ENCODE results near the gene PKP4.
"Not testable (repeated sequence)": the region's sequence is repeated elsewhere in the genome, so short reads cannot be mapped to it uniquely, and the experiment has no call there.

The PKP4 gene

GRCh38 chr2:158687315-158687714, 230.6 kb downstream of the PKP4 start:
- no peak for DNase-seq (ENCODE audit: low read depth)

- DNase-seq (ENCODE audit: low read depth): no peak
These were observed 232.0 kb downstream of the PKP4 start for GRCh38 chr2:158688721-158689120.

- no peak for DNase-seq (ENCODE audit: low read depth)
These were observed 232.6 kb downstream of the PKP4 start for GRCh38 chr2:158689391-158689790.

GRCh38 chr2:158690823-158691222, 234.1 kb downstream of the PKP4 start:
- DNase-seq (ENCODE audit: low read depth): no peak

- DNase-seq (ENCODE audit: low read depth): no peak
These were observed 234.9 kb downstream of the PKP4 start for GRCh38 chr2:158691619-158692018.

- DNase-seq (ENCODE audit: low read depth): no peak
These were observed 235.8 kb downstream of the PKP4 start for GRCh38 chr2:158692372-158693103.

- no peak for DNase-seq (ENCODE audit: low read depth)
These were observed 236.7 kb downstream of the PKP4 start for GRCh38 chr2:158693476-158693875.

- DNase-seq (ENCODE audit: low read depth): no peak
These were observed 238.6 kb downstream of the PKP4 start for GRCh38 chr2:158695305-158695704.

GRCh38 chr2:158695744-158696143, 239.0 kb downstream of the PKP4 start:
- not testable (repeated sequence) for DNase-seq (ENCODE audit: low read depth)

- DNase-seq (ENCODE audit: low read depth): no peak
These were observed 242.6 kb downstream of the PKP4 start for GRCh38 chr2:158699323-158699722.

- DNase-seq (ENCODE audit: low read depth): no peak
These were observed 244.3 kb downstream of the PKP4 start for GRCh38 chr2:158701101-158701500.

- DNase-seq (ENCODE audit: low read depth): no peak
These were observed 246.0 kb downstream of the PKP4 start for GRCh38 chr2:158702740-158703139.

GRCh38 chr2:158704724-158705465, 248.1 kb downstream of the PKP4 start:
- not testable (repeated sequence) for DNase-seq (ENCODE audit: low read depth)

- no peak for DNase-seq (ENCODE audit: low read depth)
These were observed 256.2 kb downstream of the PKP4 start for GRCh38 chr2:158712791-158713522.

- DNase-seq (ENCODE audit: low read depth): no peak
These were observed 256.9 kb downstream of the PKP4 start for GRCh38 chr2:158713523-158714138.

- DNase-seq (ENCODE audit: low read depth): no peak
These were observed 257.7 kb downstream of the PKP4 start for GRCh38 chr2:158714420-158714819.

- no peak for DNase-seq (ENCODE audit: low read depth)
These were observed 258.6 kb downstream of the PKP4 start for GRCh38 chr2:158715357-158715756.

- no peak for DNase-seq (ENCODE audit: low read depth)
These were observed 259.5 kb downstream of the PKP4 start for GRCh38 chr2:158716121-158716791.

- DNase-seq (ENCODE audit: low read depth): no peak
These were observed 260.2 kb downstream of the PKP4 start for GRCh38 chr2:158716921-158717320.

GRCh38 chr2:158717366-158718195, 260.8 kb downstream of the PKP4 start:
- no peak for DNase-seq (ENCODE audit: low read depth)

GRCh38 chr2:158718196-158718585, 261.4 kb downstream of the PKP4 start:
- DNase-seq (ENCODE audit: low read depth): no peak

Measured in activated T-cell treated with anti-CD3 and anti-CD28 coated beads for 48 hours (primary cell).